Aorta (tissue), 5 donors: ENCODE measurements around the gene TBCC. TPM values are rescaled to one million over a fixed set of nuclear protein-coding genes. Genes with fewer than 3 reads are reported as not detected.

Source experiments
- ATAC-seq: fragments of 200-7000 bp; cut with Tn5 transposase; one replicate; pipeline ENCODE4 v1.9.1; 2022; ENCODE audit warnings: moderate library complexity; ENCODE audit not compliant: low FRiP score
- DNase-seq, 2 donors: peaks; one replicate each; pipeline ENCODE4 v3.0.0-alpha.2; 2020
- H3K27ac ChIP-seq, 2 donors: one replicate each; pipeline ENCODE4 v1.5.1; 2013; ENCODE audit warnings: low read length in 2 of 2, mild to moderate bottlenecking in 2 of 2, moderate library complexity in 2 of 2, control low read depth in 1 of 2, inconsistent platforms in 1 of 2, low read depth in 1 of 2
- H3K27me3 ChIP-seq, 2 donors: one replicate each; pipeline ENCODE4 v1.6.1; 2013; ENCODE audit warnings: control low read depth in 1 of 2, low read length in 1 of 2, mild to moderate bottlenecking in 1 of 2, moderate library complexity in 1 of 2; ENCODE audit not compliant: insufficient read depth in 2 of 2, control insufficient read depth in 1 of 2
- H3K36me3 ChIP-seq, 2 donors: one replicate each; pipeline ENCODE4 v1.6.1; 2013; ENCODE audit warnings: control low read depth in 1 of 2, low read length in 1 of 2, mild to moderate bottlenecking in 1 of 2; ENCODE audit not compliant: insufficient read depth in 2 of 2, control insufficient read depth in 1 of 2
- H3K4me1 ChIP-seq, 2 donors: one replicate each; pipeline ENCODE4 v1.6.1; 2013; ENCODE audit warnings: low read length in 2 of 2, control low read depth in 1 of 2, mild to moderate bottlenecking in 1 of 2, moderate library complexity in 1 of 2; ENCODE audit not compliant: insufficient read depth in 2 of 2, control insufficient read depth in 1 of 2
- H3K4me3 ChIP-seq, 2 donors: one replicate each; pipeline ENCODE4 v1.5.1; 2013; ENCODE audit warnings: low read length in 2 of 2, control low read depth in 1 of 2, mild to moderate bottlenecking in 1 of 2
- H3K9me3 ChIP-seq: one replicate; pipeline ENCODE4 v1.6.1; 2013; ENCODE audit warnings: mild to moderate bottlenecking, low read length; ENCODE audit not compliant: control insufficient read depth
- WGBS, 2 donors: extraction: QIAGEN DNeasy Blood & Tissue Kit; methylation state at CpG; one replicate each; pipeline ENCODE4 v1.1.7; 2013; 5-methylcytosine and 5-hydroxymethylcytosine counted together
- intact Hi-C, 2 donors: fragments of 100-400 bp; cut with DNase I; formaldehyde crosslinking; loops; one replicate each; pipeline versions ENCODE4 v1.14.2 to v1.15.0; 2022
- polyA plus RNA-seq, 2 donors: library from polyadenylated mRNA; stranded (reverse); fragments of 200-250 nt; gene quantifications; one replicate each; pipeline ENCODE4 v1.2.3, GENCODE V29; 2013
- total RNA-seq, 2 donors: library from RNA; stranded (reverse); fragmentation: NEBNext Ultra II Directional; extraction: Animal tissue kit (Norgen Biotek cat#: 25700); gene quantifications; one replicate each; pipeline ENCODE4 v1.2.1, GENCODE V29; 2021
- donor health status: healthy with polysubstance abuse.
- donor health status: Bipolar disorder and iron deficiency.
- donor health status: DM: no; HTN: no; CAD: no.
- donor health status: DM: no; HTN: no; CAD: no.
- donor health status: DM: yes; HTN: yes; CAD: no.

Gene TBCC
- total and polyA plus RNA-seq, 4 donors = 14.4 to 33.1 (median 16.4) TPM

GRCh38 chr6:42748203-42748898, 2.4 kb upstream of the TBCC start:
- Histone ChIP-seq H3K36me3 (no peaks in the 10 kb centered on the region), H3K4me1 (peaks cover 0 to 3% of the 10 kb centered on the region in 2 donors), H3K4me3 (peak overlapping the region in 1 of 2 donors; percentile 68), H3K27me3 (no peaks in the 10 kb centered on the region), H3K9me3 (no peaks in the 10 kb centered on the region), H3K27ac (no peak overlapping the region)
- ATAC-seq = no peak
- DNase-seq = peak in 1 of 2 donors; percentile 42
- WGBS, 2 donors = 8 to 11% methylated on average over 8 of the region's 8 CpGs
- intact Hi-C loops = loop anchor here (5.0 kb wide), 1 partner anchor 129 kb away; the partner anchor contains the start of gene RPL7L1 (in 2 of the 2)

- Histone ChIP-seq H3K36me3 (no peaks in the 10 kb centered on the region), H3K27ac (peak overlapping the region; percentile 17 to 84), H3K4me3 (peak overlapping the region; percentile 50 to 68), H3K9me3 (no peaks in the 10 kb centered on the region), H3K4me1 (peaks cover 0 to 3% of the 10 kb centered on the region in 2 donors), H3K27me3 (no peaks in the 10 kb centered on the region)
- ATAC-seq = peak; percentile 94
- intact Hi-C loops = loop anchor here (1.0 to 5.0 kb wide), 3 partner anchors 35 to 131 kb away; partner anchors contain the start of genes RPL7L1 (in 2 of the 2) and BICRAL (in 1 of the 2)
- peak; percentile 92 to 93 for DNase-seq
- 0% methylated on average over 53 to 55 of the region's 55 CpGs for WGBS, 2 donors
These were observed 824 bp upstream of the TBCC start for GRCh38 chr6:42746463-42747391.

- intact Hi-C loops = loop anchor here (5.0 kb wide), 1 partner anchor 132 kb away; the partner anchor contains the start of gene RPL7L1 (in 2 of the 2)
These were observed 742 bp downstream of the TBCC start for GRCh38 chr6:42745083-42745639.

GRCh38 chr6:42744351-42744893, 1.5 kb downstream of the TBCC start:
- Histone ChIP-seq H3K27ac (no peak overlapping the region), H3K4me3 (peak overlapping the region; percentile 51 to 83), H3K36me3 (no peaks in the 10 kb centered on the region), H3K9me3 (no peaks in the 10 kb centered on the region), H3K4me1 (peaks cover 0 to 3% of the 10 kb centered on the region in 2 donors), H3K27me3 (no peaks in the 10 kb centered on the region)
- peak in 1 of 2 donors; percentile 20 for DNase-seq
- no peak for ATAC-seq
- intact Hi-C loops = no loop called here
- WGBS, 2 donors = 37 to 54% methylated on average over 21 of the region's 21 CpGs

More at GRCh38 chr6:42745083-42745639, 742 bp downstream of the TBCC start:
- no peak for ATAC-seq
- peaks cover 0 to 3% of the 10 kb centered on the region in 2 donors for H3K4me1 ChIP-seq
- peak overlapping the region; percentile 37 to 86 for H3K27ac ChIP-seq
- H3K27me3 ChIP-seq = no peaks in the 10 kb centered on the region
- peak; percentile 57 to 76 for DNase-seq
- H3K9me3 ChIP-seq = no peaks in the 10 kb centered on the region
- H3K4me3 ChIP-seq = peak overlapping the region; percentile 51 to 83
- 1 to 2% methylated on average over 29 of the region's 29 CpGs for WGBS, 2 donors
- H3K36me3 ChIP-seq = no peaks in the 10 kb centered on the region

- intact Hi-C loops = no loop called here
These were observed 3.6 kb downstream of the TBCC start for GRCh38 chr6:42742116-42742894.

GRCh38 chr6:42740725-42741124, 5.2 kb downstream of the TBCC start:
- no peaks in the 10 kb centered on the region for H3K36me3 ChIP-seq
- intact Hi-C loops = no loop called here
- 52 to 61% methylated on average over 3 of the region's 3 CpGs for WGBS, 2 donors
- H3K4me1 ChIP-seq = peaks cover 0 to 3% of the 10 kb centered on the region in 2 donors
- ATAC-seq (no peak), DNase-seq (no peak)
- no peaks in the 10 kb centered on the region for H3K9me3 ChIP-seq
- H3K27ac ChIP-seq = no peak overlapping the region
- no peak overlapping the region for H3K4me3 ChIP-seq
- no peaks in the 10 kb centered on the region for H3K27me3 ChIP-seq

More at GRCh38 chr6:42742116-42742894, 3.6 kb downstream of the TBCC start:
- Histone ChIP-seq H3K4me1 (peaks cover 0 to 3% of the 10 kb centered on the region in 2 donors), H3K9me3 (no peaks in the 10 kb centered on the region), H3K27me3 (no peaks in the 10 kb centered on the region), H3K27ac (no peak overlapping the region), H3K4me3 (no peak overlapping the region), H3K36me3 (no peaks in the 10 kb centered on the region)
- DNase-seq (peak in 1 of 2 donors; percentile 22), ATAC-seq (no peak)
- 60 to 67% methylated on average over 5 of the region's 5 CpGs for WGBS, 2 donors

GRCh38 chr6:42735976-42736375, 9.9 kb downstream of the TBCC start:
- 90 to 95% methylated on average over 3 of the region's 3 CpGs for WGBS, 2 donors
- H3K9me3 ChIP-seq = no peaks in the 10 kb centered on the region

More at GRCh38 chr6:42735976-42736375, 9.9 kb downstream of the TBCC start:
- Histone ChIP-seq H3K36me3 (no peaks in the 10 kb centered on the region), H3K4me1 (no peaks in the 10 kb centered on the region), H3K27me3 (no peaks in the 10 kb centered on the region), H3K27ac (no peak overlapping the region), H3K4me3 (no peak overlapping the region)
- intact Hi-C loops = no loop called here
- no peak for DNase-seq
- no peak for ATAC-seq
